Gastroesophageal sphincter (tissue), 4 donors: ENCODE results near the gene SFT2D2. TPM values are rescaled to one million over a fixed set of nuclear protein-coding genes. Genes with fewer than 3 reads are reported as not detected.

ENCODE experiments used
- ATAC-seq: fragments of 150-250 bp; one replicate; pipeline ENCODE4 v1.9.1; 2016; ENCODE audit warnings: mild to moderate bottlenecking, moderate library complexity
- H3K27ac ChIP-seq, 4 donors: fragments of 200-600 bp; sonication (generic) in 3 of 4; 1 replicate in 3 of 4; 2 replicates in 1 of 4; pipeline ENCODE4 v1.5.1; 2016 to 2019
- H3K27me3 ChIP-seq: fragments of 200-600 bp; sonication (generic); one replicate; pipeline ENCODE4 v1.5.1; 2019
- H3K36me3 ChIP-seq, 2 donors: fragments of 200-600 bp; sonication (generic); one replicate each; pipeline ENCODE4 v1.5.1; 2019; ENCODE audit warnings: control low read depth in 1 of 2
- H3K4me1 ChIP-seq, 3 donors: fragments of 200-600 bp; sonication (generic); 1 replicate in 2 of 3; 2 replicates in 1 of 3; pipeline ENCODE4 v1.5.1; 2016 to 2019; ENCODE audit warnings: control low read depth in 2 of 3
- H3K4me3 ChIP-seq, 2 donors: fragments of 200-600 bp; sonication (generic); one replicate each; pipeline ENCODE4 v1.5.1; 2019; ENCODE audit warnings: mild to moderate bottlenecking in 1 of 2, moderate library complexity in 1 of 2
- H3K9me3 ChIP-seq, 3 donors: fragments of 200-600 bp; sonication (generic); one replicate each; pipeline ENCODE4 v1.5.1; 2017 to 2019; ENCODE audit warnings: control low read depth in 2 of 3
- CTCF ChIP-seq, 4 experiments: fragments of 200-600 bp in 2 of 4; fragments of 450-650 bp in 2 of 4; sonication (generic) in 1 of 4; IDR thresholded peaks; one replicate each; pipeline ENCODE4 v1.5.1; 2017 to 2019; ENCODE audit warnings: antibody characterized with exemption in 4 of 4, mild to moderate bottlenecking in 2 of 4, moderate library complexity in 2 of 4
- EP300 ChIP-seq: sonication (generic); formaldehyde crosslinking; IDR thresholded peaks from one replicate; pipeline ENCODE4 v1.6.1; 2017; ENCODE audit warnings: antibody characterized with exemption, mild to moderate bottlenecking
- POLR2A ChIP-seq, 2 donors: fragments of 450-650 bp; IDR thresholded peaks; one replicate each; pipeline ENCODE4 v1.6.1; 2017; ENCODE audit warnings: antibody characterized with exemption in 2 of 2, mild to moderate bottlenecking in 2 of 2, moderate library complexity in 1 of 2
- POLR2AphosphoS5 ChIP-seq: sonication (generic); formaldehyde crosslinking; IDR thresholded peaks from one replicate; pipeline ENCODE4 v1.6.1; 2017; ENCODE audit warnings: antibody characterized with exemption
- WGBS, 2 donors: methylation state at CpG; one replicate each; pipeline ENCODE4 v1.1.5; 2018; ENCODE audit warnings: low coverage in 1 of 2; 5-methylcytosine and 5-hydroxymethylcytosine counted together
- total RNA-seq, 4 donors: library from RNA; depleted of rRNA; stranded (reverse); fragments of >200 nt; gene quantifications; one replicate each; pipeline ENCODE4 v1.1.0, GENCODE V29; 2016

SFT2D2 gene
- total RNA-seq, 4 donors from 2014 or later, result 35.0 to 37.1 (median 36.6) TPM

- ATAC-seq, result no peak
- 72 to 92% methylated on average over 3 of the region's 3 CpGs for WGBS, 2 donors
- H3K27ac ChIP-seq, result no peak overlapping the region
These were observed 62.7 kb downstream of the SFT2D2 start for GRCh38 chr1:168288311-168289052.

GRCh38 chr1:168291222-168291837 lies 65.5 kb downstream of the SFT2D2 start:
- Histone ChIP-seq H3K36me3 (peaks cover 0 to 3% of the 10 kb centered on the region in 2 donors), H3K27ac (no peak overlapping the region), H3K27me3 (no peaks in the 10 kb centered on the region), H3K4me1 (no peaks in the 10 kb centered on the region), H3K9me3 (no peaks in the 10 kb centered on the region), H3K4me3 (no peak overlapping the region)
- no peak for TF ChIP-seq EP300
- no peak for TF ChIP-seq CTCF (IDR thresholded peaks at IDR 0.05)
- no peak for TF ChIP-seq POLR2A (IDR thresholded peaks at IDR 0.05)
- no peak for TF ChIP-seq POLR2AphosphoS5
- no peak for ATAC-seq
- 40 to 77% methylated on average over 1 to 3 of the region's 15 CpGs for WGBS, 2 donors

More at GRCh38 chr1:168288311-168289052, 62.7 kb downstream of the SFT2D2 start:
- Histone ChIP-seq H3K4me3 (no peak overlapping the region), H3K9me3 (no peaks in the 10 kb centered on the region), H3K4me1 (no peaks in the 10 kb centered on the region), H3K27me3 (no peaks in the 10 kb centered on the region), H3K36me3 (no peaks in the 10 kb centered on the region)
- no peak for TF ChIP-seq POLR2AphosphoS5

GRCh38 chr1:168293356-168293755 lies 67.6 kb downstream of the SFT2D2 start:
- TF ChIP-seq POLR2A (IDR thresholded peaks at IDR 0.05) (no peak), CTCF (IDR thresholded peaks at IDR 0.05) (no peak), EP300 (no peak)
- no peak overlapping the region for H3K27ac ChIP-seq
- no CpG with 5 or more reads among the region's 1 CpG for WGBS, 2 donors
- no peak overlapping the region for H3K4me3 ChIP-seq
- no peak for ATAC-seq
- no peaks in the 10 kb centered on the region for H3K27me3 ChIP-seq
- no peaks in the 10 kb centered on the region for H3K9me3 ChIP-seq
- H3K36me3 ChIP-seq, result peaks cover 0 to 3% of the 10 kb centered on the region in 2 donors
- H3K4me1 ChIP-seq, result no peaks in the 10 kb centered on the region

DNA sequence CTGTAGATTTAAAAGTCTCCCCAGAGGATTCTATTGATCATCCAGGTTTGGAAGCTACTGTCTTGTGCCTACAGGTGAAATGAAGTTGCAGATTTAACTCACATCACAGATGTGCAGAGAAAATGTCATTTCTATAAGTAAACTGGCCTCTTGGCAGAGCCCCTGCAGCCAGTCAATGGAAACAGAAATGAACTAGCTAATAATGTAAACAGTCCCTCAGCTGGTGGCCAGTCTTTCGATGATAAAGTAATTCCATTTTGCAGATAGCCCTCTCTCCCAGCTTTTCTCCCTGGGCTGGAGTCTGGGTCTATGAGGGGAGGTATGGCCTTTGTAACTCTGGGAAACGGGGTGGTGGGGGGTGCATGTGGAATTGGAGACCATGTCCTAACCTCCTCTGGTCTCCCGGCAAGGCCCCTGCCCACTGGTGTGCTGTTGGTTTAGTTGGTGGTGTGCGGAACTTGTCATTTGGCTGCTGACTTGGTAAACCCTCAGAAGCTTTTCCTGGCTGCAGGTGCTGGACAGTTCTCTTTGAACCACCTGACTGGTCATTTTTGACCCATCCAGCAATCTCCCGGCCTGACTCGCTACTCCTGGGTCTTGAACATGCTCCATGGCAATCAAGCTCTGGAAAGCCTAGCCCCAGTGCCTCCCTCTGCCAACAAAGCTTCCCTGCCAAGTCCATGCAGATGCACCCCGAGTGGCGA lies 69.8 kb downstream of the SFT2D2 start:
- peaks cover 0 to 3% of the 10 kb centered on the region in 2 donors for H3K36me3 ChIP-seq
- no peak for TF ChIP-seq POLR2A (IDR thresholded peaks at IDR 0.05)
- no peak for TF ChIP-seq CTCF (IDR thresholded peaks at IDR 0.05)
- TF ChIP-seq POLR2AphosphoS5, result no peak
- no peak for TF ChIP-seq EP300
- H3K9me3 ChIP-seq, result no peaks in the 10 kb centered on the region
- WGBS, 2 donors, result 75 to 76% methylated on average over 3 of the region's 8 CpGs
- H3K4me1 ChIP-seq, result no peaks in the 10 kb centered on the region
- H3K27ac ChIP-seq, result no peak overlapping the region
- ATAC-seq, result no peak
- H3K27me3 ChIP-seq, result no peaks in the 10 kb centered on the region
- H3K4me3 ChIP-seq, result no peak overlapping the region

DNA sequence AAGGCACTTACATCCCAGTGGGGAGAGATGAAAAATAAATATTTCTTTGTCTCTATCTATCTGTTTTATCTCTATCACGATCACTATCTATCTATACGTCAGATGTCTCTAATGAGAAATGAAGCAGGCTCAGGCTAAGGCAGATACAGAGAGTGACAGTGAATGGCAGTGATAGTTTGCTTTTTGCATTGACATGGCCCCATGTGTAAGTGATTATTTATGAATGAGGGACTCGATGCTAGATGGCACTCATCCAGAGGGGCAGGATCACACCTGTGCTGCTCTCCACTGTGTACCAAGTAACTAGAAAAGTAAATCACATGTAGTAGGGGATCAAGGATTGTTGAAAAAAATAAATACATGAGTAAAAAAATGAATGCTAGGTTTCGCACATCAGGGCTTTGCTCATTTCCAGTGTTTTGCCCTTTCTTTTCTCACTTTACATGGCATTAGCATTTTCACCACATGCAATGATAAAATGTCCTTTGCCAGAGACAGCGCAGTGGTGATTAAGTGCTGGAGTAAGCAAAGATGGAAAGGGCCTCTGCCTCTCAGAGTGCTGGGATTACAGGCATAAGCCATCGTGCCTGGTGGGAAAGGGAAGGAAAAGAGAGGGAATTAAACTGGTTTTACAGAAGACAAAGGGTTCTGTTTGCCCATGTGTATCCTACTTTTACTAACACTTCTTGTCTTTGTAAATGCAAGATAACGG lies 71.4 kb downstream of the SFT2D2 start:
- WGBS, 2 donors, result 81 to 84% methylated on average over 6 to 7 of the region's 7 CpGs
- no peaks in the 10 kb centered on the region for H3K9me3 ChIP-seq
- peaks cover 0 to 3% of the 10 kb centered on the region in 2 donors for H3K36me3 ChIP-seq
- H3K27ac ChIP-seq, result no peak overlapping the region
- H3K27me3 ChIP-seq, result no peaks in the 10 kb centered on the region
- no peak for TF ChIP-seq CTCF (IDR thresholded peaks at IDR 0.05)
- no peak for ATAC-seq
- H3K4me1 ChIP-seq, result no peaks in the 10 kb centered on the region
- no peak overlapping the region for H3K4me3 ChIP-seq
